Thyroid gland (tissue), 4 donors: ENCODE results near the gene UBTD1. TPM values are rescaled to one million over a fixed set of nuclear protein-coding genes. Genes with fewer than 3 reads are reported as not detected.
"Not testable (repeated sequence)": the region's sequence is repeated elsewhere in the genome, so short reads cannot be mapped to it uniquely, and the experiment has no call there.

Experiments used
- DNase-seq, 2 donors: peaks; one replicate each; pipeline ENCODE4 v3.0.0-alpha.2; 2019
- H3K27ac ChIP-seq, 3 donors: fragments of 200-600 bp; sonication (generic); 1 replicate in 2 of 3; 2 replicates in 1 of 3; pipeline ENCODE4 v1.5.1; 2016 to 2019; ENCODE audit warnings: mild to moderate bottlenecking in 1 of 3, moderate library complexity in 1 of 3
- H3K27me3 ChIP-seq: fragments of 200-600 bp; sonication (generic); one replicate; pipeline ENCODE4 v1.5.1; 2019
- H3K36me3 ChIP-seq, 2 donors: fragments of 200-600 bp; sonication (generic); one replicate each; pipeline ENCODE4 v1.5.1; 2016 to 2019
- H3K4me1 ChIP-seq, 2 donors: fragments of 200-600 bp; sonication (generic); one replicate each; pipeline ENCODE4 v1.5.1; 2017 to 2019
- H3K4me3 ChIP-seq, 3 donors: fragments of 200-600 bp; sonication (generic); replicated peaks in 1 of 3; 1 replicate in 2 of 3; 2 replicates in 1 of 3; pipeline ENCODE4 v1.5.1; 2016; ENCODE audit warnings: mild to moderate bottlenecking in 1 of 3
- H3K9me3 ChIP-seq: fragments of 200-600 bp; sonication (generic); one replicate; pipeline ENCODE4 v1.5.1; 2017
- CTCF ChIP-seq, 6 experiments: fragments of 200-600 bp in 3 of 6; fragments of 450-650 bp in 3 of 6; sonication (generic) in 3 of 6; IDR thresholded peaks; one replicate each; pipeline ENCODE4 v1.5.1; 2016 to 2019; ENCODE audit warnings: antibody characterized with exemption in 6 of 6, mild to moderate bottlenecking in 2 of 6, inconsistent platforms in 1 of 6, moderate library complexity in 1 of 6
- POLR2A ChIP-seq, 2 donors: fragments of 450-650 bp; IDR thresholded peaks; one replicate each; pipeline ENCODE4 v1.6.1; 2017; ENCODE audit warnings: antibody characterized with exemption in 2 of 2, mild to moderate bottlenecking in 2 of 2, moderate library complexity in 1 of 2
- WGBS, 2 donors: methylation state at CpG; one replicate each; pipeline ENCODE4 v1.1.5; 2017; 5-methylcytosine and 5-hydroxymethylcytosine counted together
- intact Hi-C: fragments of 100-400 bp; cut with DNase I; formaldehyde crosslinking; loops from one replicate; pipeline ENCODE4 v1.15.1; 2023
- total RNA-seq, 4 donors: library from RNA; depleted of rRNA; stranded (reverse); fragments of >200 nt; gene quantifications; one replicate each; pipeline ENCODE4 v1.2.3, GENCODE V29; 2016

Gene UBTD1
- total RNA-seq, 4 donors from 2014 or later = 7.8 to 27.8 (median 20.0) TPM

GRCh38 chr10:97474918-97475317, 23.8 kb upstream of the UBTD1 start:
- no peak for DNase-seq
- Histone ChIP-seq H3K4me1 (no peaks in the 10 kb centered on the region), H3K27ac (no peak overlapping the region), H3K4me3 (no peak overlapping the region), H3K27me3 (no peaks in the 10 kb centered on the region), H3K9me3 (no peaks in the 10 kb centered on the region), H3K36me3 (peaks cover 40 to 42% of the 10 kb centered on the region in 2 donors)
- intact Hi-C loops = no loop called here
- no peak for TF ChIP-seq CTCF (IDR thresholded peaks at IDR 0.05)
- no peak for TF ChIP-seq POLR2A (IDR thresholded peaks at IDR 0.05)
- 97% methylated on average over 4 of the region's 4 CpGs for WGBS, 2 donors

GRCh38 chr10:97475936-97476594, 22.7 kb upstream of the UBTD1 start:
- peaks cover 43 to 44% of the 10 kb centered on the region in 2 donors for H3K36me3 ChIP-seq
- H3K4me1 ChIP-seq = no peaks in the 10 kb centered on the region
- no peaks in the 10 kb centered on the region for H3K9me3 ChIP-seq
- no peak for DNase-seq
- no peaks in the 10 kb centered on the region for H3K27me3 ChIP-seq
- intact Hi-C loops = no loop called here
- TF ChIP-seq CTCF (IDR thresholded peaks at IDR 0.05) (no peak), POLR2A (IDR thresholded peaks at IDR 0.05) (no peak)
- H3K27ac ChIP-seq = no peak overlapping the region
- H3K4me3 ChIP-seq = no peak overlapping the region
- WGBS, 2 donors = 60 to 70% methylated on average over 2 of the region's 2 CpGs

GRCh38 chr10:97479410-97479809, 19.3 kb upstream of the UBTD1 start:
- DNase-seq, intact Hi-C loops, H3K4me3 ChIP-seq, H3K27ac ChIP-seq, H3K27me3 ChIP-seq, H3K9me3 ChIP-seq, H3K4me1 ChIP-seq: not testable (repeated sequence)
- WGBS, 2 donors = 93 to 97% methylated on average over 4 of the region's 4 CpGs
- H3K36me3 ChIP-seq = peaks cover 41 to 48% of the 10 kb centered on the region in 2 donors

GRCh38 chr10:97479939-97480338, 18.8 kb upstream of the UBTD1 start:
- no peak for DNase-seq
- H3K36me3 ChIP-seq = peaks cover 41 to 48% of the 10 kb centered on the region in 2 donors
- H3K9me3 ChIP-seq = no peaks in the 10 kb centered on the region
- intact Hi-C loops = no loop called here
- no peak overlapping the region for H3K27ac ChIP-seq
- no peak overlapping the region for H3K4me3 ChIP-seq
- WGBS, 2 donors = 87 to 90% methylated on average over 9 of the region's 9 CpGs
- H3K4me1 ChIP-seq = no peaks in the 10 kb centered on the region
- TF ChIP-seq CTCF (IDR thresholded peaks at IDR 0.05) (no peak), POLR2A (IDR thresholded peaks at IDR 0.05) (no peak)
- no peaks in the 10 kb centered on the region for H3K27me3 ChIP-seq

- no peak overlapping the region for H3K27ac ChIP-seq
- 69 to 72% methylated on average over 4 of the region's 4 CpGs for WGBS, 2 donors
Observed at GRCh38 chr10:97481071-97481470, 17.7 kb upstream of the UBTD1 start.

More at GRCh38 chr10:97481071-97481470, 17.7 kb upstream of the UBTD1 start:
- TF ChIP-seq POLR2A (IDR thresholded peaks at IDR 0.05) (no peak), CTCF (IDR thresholded peaks at IDR 0.05) (no peak)
- Histone ChIP-seq H3K36me3 (peaks cover 41 to 43% of the 10 kb centered on the region in 2 donors), H3K27me3 (no peaks in the 10 kb centered on the region), H3K9me3 (no peaks in the 10 kb centered on the region), H3K4me1 (no peaks in the 10 kb centered on the region), H3K4me3 (no peak overlapping the region)
- DNase-seq = no peak
- intact Hi-C loops = no loop called here
